ENCODE results near the gene ALG14. TPM values are rescaled to one million over a fixed set of nuclear protein-coding genes. Genes with fewer than 3 reads are reported as not detected.
"Not testable (repeated sequence)": the region's sequence is repeated elsewhere in the genome, so short reads cannot be mapped to it uniquely, and the experiment has no call there.

The ALG14 gene
- total RNA-seq, 2 experiments from 2014 or later = 2.6 to 2.8 TPM

GRCh38 chr1:95006681-95007080 is 66.1 kb downstream of the ALG14 start:
- CTCF ChIA-PET = no interaction called here
- H3K9me3 Mint-ChIP-seq (ENCODE audit: low read depth) = no peaks in the 10 kb centered on the region

GRCh38 chr1:95005584-95005983 is 67.2 kb downstream of the ALG14 start:
- H3K4me1 Mint-ChIP-seq = no peaks in the 10 kb centered on the region
- H3K27ac Mint-ChIP-seq = no peak overlapping the region
- H3K36me3 Mint-ChIP-seq = peaks cover 2% of the 10 kb centered on the region
- CTCF ChIA-PET = no interaction called here
- no peak overlapping the region for H3K4me3 Mint-ChIP-seq
- H3K27me3 Mint-ChIP-seq = no peaks in the 10 kb centered on the region
- H3K9me3 Mint-ChIP-seq (ENCODE audit: low read depth) = no peaks in the 10 kb centered on the region
- DNase-seq (no peak), ATAC-seq (no peak)

More at GRCh38 chr1:95006681-95007080, 66.1 kb downstream of the ALG14 start:
- no peak for ATAC-seq
- no peak for DNase-seq
- Mint-ChIP-seq H3K4me1 (no peaks in the 10 kb centered on the region), H3K27ac (no peak overlapping the region), H3K27me3 (no peaks in the 10 kb centered on the region), H3K36me3 (peaks cover 2% of the 10 kb centered on the region), H3K4me3 (no peak overlapping the region)

GRCh38 chr1:95004013-95004412 is 68.7 kb downstream of the ALG14 start:
- Mint-ChIP-seq H3K27ac (no peak overlapping the region), H3K9me3 (ENCODE audit: low read depth) (no peaks in the 10 kb centered on the region), H3K27me3 (no peaks in the 10 kb centered on the region), H3K4me3 (no peak overlapping the region), H3K4me1 (no peaks in the 10 kb centered on the region), H3K36me3 (no peaks in the 10 kb centered on the region)
- no peak for DNase-seq
- no peak for ATAC-seq
- CTCF ChIA-PET = interaction anchor here (0.7 kb wide), 1 partner anchor 150 kb away, joined by 3 read pairs; no protein-coding TSS in a partner anchor

- no peaks in the 10 kb centered on the region for H3K9me3 Mint-ChIP-seq (ENCODE audit: low read depth)
- no peaks in the 10 kb centered on the region for H3K27me3 Mint-ChIP-seq
- H3K4me3 Mint-ChIP-seq = no peak overlapping the region
- CTCF ChIA-PET = no interaction called here
- no peaks in the 10 kb centered on the region for H3K36me3 Mint-ChIP-seq
- no peak overlapping the region for H3K27ac Mint-ChIP-seq
- ATAC-seq = no peak
- DNase-seq = no peak
- no peaks in the 10 kb centered on the region for H3K4me1 Mint-ChIP-seq
These were observed 69.4 kb downstream of the ALG14 start for GRCh38 chr1:95003433-95003738.

GRCh38 chr1:95002540-95003432 is 70.0 kb downstream of the ALG14 start:
- Mint-ChIP-seq H3K9me3 (ENCODE audit: low read depth) (no peaks in the 10 kb centered on the region), H3K27ac (no peak overlapping the region), H3K4me1 (no peaks in the 10 kb centered on the region), H3K36me3 (no peaks in the 10 kb centered on the region), H3K27me3 (no peaks in the 10 kb centered on the region), H3K4me3 (no peak overlapping the region)
- CTCF ChIA-PET = no interaction called here
- ATAC-seq = no peak
- DNase-seq = no peak

- Mint-ChIP-seq H3K4me1 (no peaks in the 10 kb centered on the region), H3K27ac (no peak overlapping the region), H3K4me3 (no peak overlapping the region), H3K27me3 (no peaks in the 10 kb centered on the region), H3K9me3 (ENCODE audit: low read depth) (no peaks in the 10 kb centered on the region), H3K36me3 (no peaks in the 10 kb centered on the region)
- ATAC-seq (no peak), DNase-seq (no peak)
- CTCF ChIA-PET = no interaction called here
These were observed 70.6 kb downstream of the ALG14 start for GRCh38 chr1:95002164-95002539.

GRCh38 chr1:94999456-95000131 is 73.2 kb downstream of the ALG14 start:
- Mint-ChIP-seq H3K36me3 (no peaks in the 10 kb centered on the region), H3K27me3 (no peaks in the 10 kb centered on the region), H3K4me3 (no peak overlapping the region), H3K4me1 (no peaks in the 10 kb centered on the region), H3K9me3 (ENCODE audit: low read depth) (no peaks in the 10 kb centered on the region), H3K27ac (no peak overlapping the region)
- CTCF ChIA-PET = interaction anchor here (1.9 kb wide), 1 partner anchor 11 kb away, joined by 4 read pairs; no protein-coding TSS in a partner anchor
- no peak for DNase-seq
- ATAC-seq = no peak

- no peaks in the 10 kb centered on the region for H3K36me3 Mint-ChIP-seq
- no peak overlapping the region for H3K27ac Mint-ChIP-seq
- DNase-seq (no peak), ATAC-seq (no peak)
- CTCF ChIA-PET = no interaction called here
- no peaks in the 10 kb centered on the region for H3K4me1 Mint-ChIP-seq
- H3K9me3 Mint-ChIP-seq (ENCODE audit: low read depth) = no peaks in the 10 kb centered on the region
- no peak overlapping the region for H3K4me3 Mint-ChIP-seq
- H3K27me3 Mint-ChIP-seq = no peaks in the 10 kb centered on the region
These were observed 74.0 kb downstream of the ALG14 start for GRCh38 chr1:94998748-94999147.

GRCh38 chr1:94998114-94998513 is 74.6 kb downstream of the ALG14 start:
- CTCF ChIA-PET = no interaction called here
- Mint-ChIP-seq H3K9me3 (ENCODE audit: low read depth) (no peaks in the 10 kb centered on the region), H3K27me3 (no peaks in the 10 kb centered on the region), H3K27ac (no peak overlapping the region), H3K4me1 (no peaks in the 10 kb centered on the region), H3K4me3 (no peak overlapping the region), H3K36me3 (no peaks in the 10 kb centered on the region)
- ATAC-seq (no peak), DNase-seq (no peak)

- not testable (repeated sequence) for H3K36me3 Mint-ChIP-seq; H3K4me3 Mint-ChIP-seq; H3K27me3 Mint-ChIP-seq; DNase-seq; H3K9me3 Mint-ChIP-seq (ENCODE audit: low read depth); H3K27ac Mint-ChIP-seq; ATAC-seq; H3K4me1 Mint-ChIP-seq
- CTCF ChIA-PET = interaction anchor here (2.2 kb wide), 1 partner anchor 141 kb away, joined by 5 read pairs; no protein-coding TSS in a partner anchor
These were observed 77.2 kb downstream of the ALG14 start for GRCh38 chr1:94995536-94995935.

GRCh38 chr1:94994805-94995204 is 77.9 kb downstream of the ALG14 start:
- Mint-ChIP-seq H3K36me3 (no peaks in the 10 kb centered on the region), H3K4me1 (no peaks in the 10 kb centered on the region), H3K9me3 (ENCODE audit: low read depth) (no peaks in the 10 kb centered on the region), H3K27me3 (no peaks in the 10 kb centered on the region), H3K27ac (no peak overlapping the region), H3K4me3 (no peak overlapping the region)
- DNase-seq (no peak), ATAC-seq (no peak)
- CTCF ChIA-PET = interaction anchor here (2.2 kb wide), 1 partner anchor 140 kb away, joined by 5 read pairs; no protein-coding TSS in a partner anchor

- Mint-ChIP-seq H3K27ac (no peak overlapping the region), H3K9me3 (ENCODE audit: low read depth) (no peaks in the 10 kb centered on the region), H3K27me3 (no peaks in the 10 kb centered on the region), H3K4me3 (no peak overlapping the region), H3K36me3 (no peaks in the 10 kb centered on the region), H3K4me1 (no peaks in the 10 kb centered on the region)
- ATAC-seq = no peak
- CTCF ChIA-PET = interaction anchor here (2.2 kb wide), 1 partner anchor 140 kb away, joined by 5 read pairs; no protein-coding TSS in a partner anchor
- no peak for DNase-seq
These were observed 78.7 kb downstream of the ALG14 start for GRCh38 chr1:94993931-94994645.

- Mint-ChIP-seq H3K27me3 (no peaks in the 10 kb centered on the region), H3K36me3 (no peaks in the 10 kb centered on the region), H3K4me1 (no peaks in the 10 kb centered on the region), H3K9me3 (ENCODE audit: low read depth) (no peaks in the 10 kb centered on the region), H3K4me3 (no peak overlapping the region), H3K27ac (no peak overlapping the region)
- CTCF ChIA-PET = no interaction called here
- no peak for ATAC-seq
- DNase-seq = no peak
These were observed 79.7 kb downstream of the ALG14 start for GRCh38 chr1:94992863-94993563.

Measured in activated CD8-positive, alpha-beta memory T cell treated with anti-CD3 and anti-CD28 coated beads, Interleukin-2, amount 10 ng/mL, durations not matched to agents 7 days and 5 days (primary cell).